ENCODE measurements around the gene FADS1.

FADS1 gene

GRCh38 chr11:61816736-61817455, at the start of gene FADS1:
Gene FADS1 (minus strand): TSS chr11:61817003. CDS start chr11:61816929, 74 bp downstream.
- TF ChIP-seq ZFP3 (CRISPR knock-in tag; IDR thresholded peaks at IDR 0.05) (0 out of 2 replicates have a peak, but pooled peaks have one; percentile 32), BACH2 (CRISPR knock-in tag; IDR thresholded peaks at IDR 0.05; ENCODE audit: borderline replicate concordance) (no peak)
- ATAC-seq = peak; percentile 68

DNA sequence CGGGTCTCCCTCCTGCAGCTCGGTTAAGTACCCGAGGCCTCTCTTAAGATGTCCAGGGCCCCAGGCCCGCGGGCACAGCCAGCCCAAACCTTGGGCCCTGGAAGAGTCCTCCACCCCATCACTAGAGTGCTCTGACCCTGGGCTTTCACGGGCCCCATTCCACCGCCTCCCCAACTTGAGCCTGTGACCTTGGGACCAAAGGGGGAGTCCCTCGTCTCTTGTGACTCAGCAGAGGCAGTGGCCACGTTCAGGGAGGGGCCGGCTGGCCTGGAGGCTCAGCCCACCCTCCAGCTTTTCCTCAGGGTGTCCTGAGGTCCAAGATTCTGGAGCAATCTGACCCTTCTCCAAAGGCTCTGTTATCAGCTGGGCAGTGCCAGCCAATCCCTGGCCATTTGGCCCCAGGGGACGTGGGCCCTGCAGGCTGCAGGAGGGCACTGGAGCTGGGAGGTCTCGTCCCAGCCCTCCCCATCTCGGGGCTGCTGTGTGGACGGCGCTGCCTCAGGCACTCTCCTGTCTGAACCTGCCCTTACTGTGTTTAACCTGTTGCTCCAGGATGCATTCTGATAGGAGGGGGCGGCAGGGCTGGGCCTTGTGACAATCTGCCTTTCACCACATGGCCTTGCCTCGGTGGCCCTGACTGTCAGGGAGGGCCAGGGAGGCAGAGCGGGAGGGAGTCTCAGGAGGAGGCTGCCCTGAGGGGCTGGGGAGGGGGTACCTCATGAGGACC, 49.6 kb upstream of the FADS1 start:
- no peak for ATAC-seq
- TF ChIP-seq BACH2 (CRISPR knock-in tag; IDR thresholded peaks at IDR 0.05; ENCODE audit: borderline replicate concordance) = no peak
- TF ChIP-seq ESRRG (CRISPR knock-in tag; IDR thresholded peaks at IDR 0.05) = no peak
- no peak for TF ChIP-seq TOX (CRISPR knock-in tag; IDR thresholded peaks at IDR 0.05; ENCODE audit: borderline replicate concordance)
- no peak for TF ChIP-seq GLIS3 (CRISPR knock-in tag; IDR thresholded peaks at IDR 0.05)
- TF ChIP-seq CREB5 (CRISPR knock-in tag; IDR thresholded peaks at IDR 0.05; ENCODE audit: low read depth) = no peak
- TF ChIP-seq RARB (CRISPR knock-in tag; IDR thresholded peaks at IDR 0.05) = no peak
- TF ChIP-seq ZC3H10 (CRISPR knock-in tag; IDR thresholded peaks at IDR 0.05) = no peak
- no peak for TF ChIP-seq PPARA (CRISPR knock-in tag; IDR thresholded peaks at IDR 0.05; ENCODE audit: borderline replicate concordance)
- TF ChIP-seq ZNF70 (CRISPR knock-in tag; IDR thresholded peaks at IDR 0.05) = no peak
- no peak for TF ChIP-seq CSDC2 (CRISPR knock-in tag; IDR thresholded peaks at IDR 0.05)
- no peak for TF ChIP-seq SNAI2 (CRISPR knock-in tag; IDR thresholded peaks at IDR 0.05)
- TF ChIP-seq, protein P1, sequence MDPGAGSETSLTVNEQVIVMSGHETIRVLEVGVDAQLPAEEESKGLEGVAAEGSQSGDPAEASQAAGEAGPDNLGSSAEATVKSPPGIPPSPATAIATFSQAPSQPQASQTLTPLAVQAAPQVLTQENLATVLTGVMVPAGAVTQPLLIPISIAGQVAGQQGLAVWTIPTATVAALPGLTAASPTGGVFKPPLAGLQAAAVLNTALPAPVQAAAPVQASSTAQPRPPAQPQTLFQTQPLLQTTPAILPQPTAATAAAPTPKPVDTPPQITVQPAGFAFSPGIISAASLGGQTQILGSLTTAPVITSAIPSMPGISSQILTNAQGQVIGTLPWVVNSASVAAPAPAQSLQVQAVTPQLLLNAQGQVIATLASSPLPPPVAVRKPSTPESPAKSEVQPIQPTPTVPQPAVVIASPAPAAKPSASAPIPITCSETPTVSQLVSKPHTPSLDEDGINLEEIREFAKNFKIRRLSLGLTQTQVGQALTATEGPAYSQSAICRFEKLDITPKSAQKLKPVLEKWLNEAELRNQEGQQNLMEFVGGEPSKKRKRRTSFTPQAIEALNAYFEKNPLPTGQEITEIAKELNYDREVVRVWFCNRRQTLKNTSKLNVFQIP (CRISPR knock-in tag; IDR thresholded peaks at IDR 0.05; ENCODE audit: borderline replicate concordance, low read depth) = no peak
- no peak for TF ChIP-seq ZFP30 (CRISPR knock-in tag; IDR thresholded peaks at IDR 0.05)
- TF ChIP-seq, protein P2, sequence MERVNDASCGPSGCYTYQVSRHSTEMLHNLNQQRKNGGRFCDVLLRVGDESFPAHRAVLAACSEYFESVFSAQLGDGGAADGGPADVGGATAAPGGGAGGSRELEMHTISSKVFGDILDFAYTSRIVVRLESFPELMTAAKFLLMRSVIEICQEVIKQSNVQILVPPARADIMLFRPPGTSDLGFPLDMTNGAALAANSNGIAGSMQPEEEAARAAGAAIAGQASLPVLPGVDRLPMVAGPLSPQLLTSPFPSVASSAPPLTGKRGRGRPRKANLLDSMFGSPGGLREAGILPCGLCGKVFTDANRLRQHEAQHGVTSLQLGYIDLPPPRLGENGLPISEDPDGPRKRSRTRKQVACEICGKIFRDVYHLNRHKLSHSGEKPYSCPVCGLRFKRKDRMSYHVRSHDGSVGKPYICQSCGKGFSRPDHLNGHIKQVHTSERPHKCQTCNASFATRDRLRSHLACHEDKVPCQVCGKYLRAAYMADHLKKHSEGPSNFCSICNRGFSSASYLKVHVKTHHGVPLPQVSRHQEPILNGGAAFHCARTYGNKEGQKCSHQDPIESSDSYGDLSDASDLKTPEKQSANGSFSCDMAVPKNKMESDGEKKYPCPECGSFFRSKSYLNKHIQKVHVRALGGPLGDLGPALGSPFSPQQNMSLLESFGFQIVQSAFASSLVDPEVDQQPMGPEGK (CRISPR knock-in tag; IDR thresholded peaks at IDR 0.05; ENCODE audit: borderline replicate concordance) = no peak
- no peak for TF ChIP-seq OSR1 (CRISPR knock-in tag; IDR thresholded peaks at IDR 0.05)
- TF ChIP-seq, protein P3, sequence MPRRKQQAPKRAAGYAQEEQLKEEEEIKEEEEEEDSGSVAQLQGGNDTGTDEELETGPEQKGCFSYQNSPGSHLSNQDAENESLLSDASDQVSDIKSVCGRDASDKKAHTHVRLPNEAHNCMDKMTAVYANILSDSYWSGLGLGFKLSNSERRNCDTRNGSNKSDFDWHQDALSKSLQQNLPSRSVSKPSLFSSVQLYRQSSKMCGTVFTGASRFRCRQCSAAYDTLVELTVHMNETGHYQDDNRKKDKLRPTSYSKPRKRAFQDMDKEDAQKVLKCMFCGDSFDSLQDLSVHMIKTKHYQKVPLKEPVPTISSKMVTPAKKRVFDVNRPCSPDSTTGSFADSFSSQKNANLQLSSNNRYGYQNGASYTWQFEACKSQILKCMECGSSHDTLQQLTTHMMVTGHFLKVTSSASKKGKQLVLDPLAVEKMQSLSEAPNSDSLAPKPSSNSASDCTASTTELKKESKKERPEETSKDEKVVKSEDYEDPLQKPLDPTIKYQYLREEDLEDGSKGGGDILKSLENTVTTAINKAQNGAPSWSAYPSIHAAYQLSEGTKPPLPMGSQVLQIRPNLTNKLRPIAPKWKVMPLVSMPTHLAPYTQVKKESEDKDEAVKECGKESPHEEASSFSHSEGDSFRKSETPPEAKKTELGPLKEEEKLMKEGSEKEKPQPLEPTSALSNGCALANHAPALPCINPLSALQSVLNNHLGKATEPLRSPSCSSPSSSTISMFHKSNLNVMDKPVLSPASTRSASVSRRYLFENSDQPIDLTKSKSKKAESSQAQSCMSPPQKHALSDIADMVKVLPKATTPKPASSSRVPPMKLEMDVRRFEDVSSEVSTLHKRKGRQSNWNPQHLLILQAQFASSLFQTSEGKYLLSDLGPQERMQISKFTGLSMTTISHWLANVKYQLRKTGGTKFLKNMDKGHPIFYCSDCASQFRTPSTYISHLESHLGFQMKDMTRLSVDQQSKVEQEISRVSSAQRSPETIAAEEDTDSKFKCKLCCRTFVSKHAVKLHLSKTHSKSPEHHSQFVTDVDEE (CRISPR knock-in tag; IDR thresholded peaks at IDR 0.05) = no peak
- TF ChIP-seq CSRNP3 (CRISPR knock-in tag; IDR thresholded peaks at IDR 0.05) = no peak
- no peak for TF ChIP-seq ZNF8 (CRISPR knock-in tag; IDR thresholded peaks at IDR 0.05)
- no peak for TF ChIP-seq ZNF565 (CRISPR knock-in tag; conservative IDR thresholded peaks at IDR 0.05; ENCODE audit: low read depth)

All from SK-N-SH treated with all-trans-retinoic acid at 6 μM for 48 hours (cell line).